Inflammatory macrophage treated with lipopolysaccharide for 4 hours (primary cell): ENCODE results near the gene CGN.
A peak's percentile ranks its signal among the peaks of the same experiment; 100 is the strongest.

Experiments
- DNase-seq: peaks from one replicate; pipeline ENCODE4 v3.0.0-alpha.2; 2020

CGN gene

GRCh38 chr1:151523326-151523725, 12.1 kb downstream of the CGN start:
- no peak for DNase-seq

DNA sequence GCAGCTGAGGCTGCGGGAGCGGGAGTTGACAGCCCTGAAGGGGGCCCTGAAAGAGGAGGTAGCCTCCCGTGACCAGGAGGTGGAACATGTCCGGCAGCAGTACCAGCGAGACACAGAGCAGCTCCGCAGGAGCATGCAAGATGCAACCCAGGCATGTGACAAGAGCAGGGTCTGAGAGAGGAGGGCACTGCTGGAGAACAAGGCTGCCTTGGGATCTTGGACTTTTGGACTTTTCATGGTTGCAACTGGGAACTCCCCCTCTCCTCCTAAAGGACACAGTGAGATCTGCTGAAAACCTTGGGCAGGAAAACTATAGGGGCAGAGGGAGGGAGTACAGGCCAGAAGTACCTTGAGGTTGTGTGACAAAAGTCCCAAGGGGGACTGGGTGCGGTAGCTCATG, 13.5 kb downstream of the CGN start:
- no peak for DNase-seq

GRCh38 chr1:151526735-151527525, 15.7 kb downstream of the CGN start:
- DNase-seq = no peak

DNA sequence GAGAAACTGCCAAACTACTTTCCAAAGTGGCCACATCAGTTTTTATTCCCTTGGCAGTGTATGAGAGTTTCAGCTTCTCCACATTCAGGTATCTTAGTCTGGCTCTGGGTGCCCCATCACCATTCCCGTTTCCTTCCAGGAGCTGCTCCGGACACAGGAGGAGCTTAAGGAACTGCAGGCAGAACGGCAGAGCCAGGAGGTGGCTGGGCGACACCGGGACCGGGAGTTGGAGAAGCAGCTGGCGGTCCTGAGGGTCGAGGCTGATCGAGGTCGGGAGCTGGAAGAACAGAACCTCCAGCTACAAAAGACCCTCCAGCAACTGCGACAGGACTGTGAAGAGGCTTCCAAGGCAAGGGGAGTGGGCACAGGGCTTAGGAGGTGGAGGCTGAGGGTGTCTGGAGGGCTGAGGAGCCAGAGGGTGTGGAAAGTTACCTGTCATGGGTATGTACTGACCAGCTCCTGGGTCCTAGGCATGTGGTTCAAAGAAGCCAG, 18.1 kb downstream of the CGN start:
- no peak for DNase-seq

- no peak for DNase-seq
Observed at GRCh38 chr1:151529781-151530180, 18.6 kb downstream of the CGN start.

DNA sequence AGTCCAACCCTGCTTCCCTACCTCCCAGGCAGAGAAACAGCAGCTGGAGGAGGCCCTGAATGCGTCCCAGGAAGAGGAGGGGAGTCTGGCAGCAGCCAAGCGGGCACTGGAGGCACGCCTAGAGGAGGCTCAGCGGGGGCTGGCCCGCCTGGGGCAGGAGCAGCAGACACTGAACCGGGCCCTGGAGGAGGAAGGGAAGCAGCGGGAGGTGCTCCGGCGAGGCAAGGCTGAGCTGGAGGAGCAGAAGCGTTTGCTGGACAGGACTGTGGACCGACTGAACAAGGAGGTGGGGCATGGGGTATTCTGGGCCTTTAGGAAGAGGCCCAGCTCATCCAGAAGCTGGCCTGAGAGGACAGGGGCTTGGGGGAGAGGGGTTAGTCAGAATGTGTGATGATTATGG, 19.3 kb downstream of the CGN start:
- DNase-seq = no peak

DNA sequence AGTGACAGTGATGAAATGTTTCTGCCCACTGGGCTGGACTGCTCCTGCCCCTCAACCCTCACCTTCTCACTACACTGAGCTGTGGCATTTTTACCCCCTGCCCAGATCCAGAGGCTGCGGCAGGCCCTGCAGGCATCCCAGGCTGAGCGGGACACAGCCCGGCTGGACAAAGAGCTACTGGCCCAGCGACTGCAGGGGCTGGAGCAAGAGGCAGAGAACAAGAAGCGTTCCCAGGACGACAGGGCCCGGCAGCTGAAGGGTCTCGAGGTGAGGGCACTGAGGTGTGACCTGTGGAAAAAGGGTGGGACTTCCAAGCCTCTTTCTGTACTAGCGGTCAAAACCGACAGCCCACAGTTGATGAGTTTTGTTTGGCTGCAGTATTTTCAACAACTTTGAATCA, 22.7 kb downstream of the CGN start:
- no peak for DNase-seq

DNA sequence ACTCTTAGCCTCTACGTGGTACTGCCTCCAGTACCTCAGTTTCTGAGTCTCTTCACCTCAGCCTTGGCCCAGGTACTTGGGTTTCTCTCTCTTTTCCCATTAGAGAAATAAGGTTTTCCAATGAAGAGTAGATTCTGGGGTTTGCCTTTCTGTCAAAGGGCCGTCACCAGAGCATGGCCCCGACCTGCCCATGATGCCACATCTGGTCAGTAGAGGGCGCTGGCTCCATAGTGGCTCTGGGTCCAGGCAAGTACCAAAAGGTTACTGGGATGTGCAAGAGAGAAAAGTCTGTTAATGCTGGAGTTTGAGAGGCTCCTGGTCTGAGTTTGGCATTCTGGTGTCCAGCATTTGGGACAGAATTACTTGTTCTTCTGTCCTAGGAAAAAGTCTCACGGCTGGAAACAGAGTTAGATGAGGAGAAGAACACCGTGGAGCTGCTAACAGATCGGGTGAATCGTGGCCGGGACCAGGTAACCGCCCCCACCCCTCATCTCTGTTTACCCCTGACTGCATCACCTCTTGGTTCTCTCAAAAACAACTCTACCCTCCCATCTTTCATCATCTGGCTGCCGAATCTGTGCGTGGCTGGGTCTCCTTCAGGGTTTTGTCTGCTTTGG, 23.6 kb downstream of the CGN start:
- DNase-seq = peak; percentile 68

DNA sequence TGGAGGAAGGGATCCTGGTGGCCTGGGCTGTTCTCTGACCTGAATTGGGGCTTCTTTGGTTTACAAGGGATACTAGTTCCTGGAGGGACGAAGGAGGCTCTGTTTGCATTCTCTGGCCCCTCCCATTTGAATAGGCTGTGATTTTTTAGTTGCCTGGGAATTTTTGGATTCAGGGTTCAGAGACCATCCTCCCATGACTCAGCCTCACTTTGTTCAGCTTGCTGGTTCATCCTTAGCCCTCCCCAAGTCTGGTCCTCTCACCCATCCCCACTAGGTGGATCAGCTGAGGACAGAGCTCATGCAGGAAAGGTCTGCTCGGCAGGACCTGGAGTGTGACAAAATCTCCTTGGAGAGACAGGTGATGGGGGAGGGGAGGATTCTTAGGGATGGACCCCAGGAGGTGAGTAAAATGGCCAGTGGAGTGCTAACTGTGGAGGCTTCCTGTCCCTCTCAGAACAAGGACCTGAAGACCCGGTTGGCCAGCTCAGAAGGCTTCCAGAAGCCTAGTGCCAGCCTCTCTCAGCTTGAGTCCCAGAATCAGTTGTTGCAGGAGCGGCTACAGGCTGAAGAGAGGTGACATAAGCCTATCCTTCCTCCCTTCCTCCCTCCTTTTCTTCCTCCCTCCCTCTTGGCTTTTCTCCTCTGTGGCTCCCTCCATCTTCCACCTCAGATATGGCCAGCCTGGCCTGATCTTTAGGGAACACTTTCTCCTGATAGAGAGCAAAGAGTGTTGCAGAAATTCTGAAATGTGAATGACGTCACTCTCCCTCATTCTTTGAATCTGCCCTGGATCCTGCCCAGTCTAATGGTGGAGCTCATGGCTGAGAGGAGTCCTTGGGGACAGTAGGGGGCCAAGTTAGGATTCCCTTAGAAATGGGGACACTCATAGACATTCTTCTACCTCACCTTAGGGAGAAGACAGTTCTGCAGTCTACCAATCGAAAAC, 24.4 kb downstream of the CGN start:
- no peak for DNase-seq

GRCh38 chr1:151536499-151536898, 25.3 kb downstream of the CGN start:
- DNase-seq = no peak

DNA sequence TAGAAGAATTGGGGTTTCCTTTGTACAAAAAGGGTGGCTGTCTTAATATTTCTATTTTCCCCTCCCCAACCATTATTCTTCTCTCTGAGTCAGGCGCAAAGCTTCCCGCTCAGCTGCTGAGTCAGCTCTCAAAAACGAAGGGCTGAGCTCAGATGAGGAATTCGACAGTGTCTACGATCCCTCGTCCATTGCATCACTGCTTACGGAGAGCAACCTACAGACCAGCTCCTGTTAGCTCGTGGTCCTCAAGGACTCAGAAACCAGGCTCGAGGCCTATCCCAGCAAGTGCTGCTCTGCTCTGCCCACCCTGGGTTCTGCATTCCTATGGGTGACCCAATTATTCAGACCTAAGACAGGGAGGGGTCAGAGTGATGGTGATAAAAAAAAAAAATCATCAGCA, 25.9 kb downstream of the CGN start:
- peak; percentile 13 for DNase-seq

DNA sequence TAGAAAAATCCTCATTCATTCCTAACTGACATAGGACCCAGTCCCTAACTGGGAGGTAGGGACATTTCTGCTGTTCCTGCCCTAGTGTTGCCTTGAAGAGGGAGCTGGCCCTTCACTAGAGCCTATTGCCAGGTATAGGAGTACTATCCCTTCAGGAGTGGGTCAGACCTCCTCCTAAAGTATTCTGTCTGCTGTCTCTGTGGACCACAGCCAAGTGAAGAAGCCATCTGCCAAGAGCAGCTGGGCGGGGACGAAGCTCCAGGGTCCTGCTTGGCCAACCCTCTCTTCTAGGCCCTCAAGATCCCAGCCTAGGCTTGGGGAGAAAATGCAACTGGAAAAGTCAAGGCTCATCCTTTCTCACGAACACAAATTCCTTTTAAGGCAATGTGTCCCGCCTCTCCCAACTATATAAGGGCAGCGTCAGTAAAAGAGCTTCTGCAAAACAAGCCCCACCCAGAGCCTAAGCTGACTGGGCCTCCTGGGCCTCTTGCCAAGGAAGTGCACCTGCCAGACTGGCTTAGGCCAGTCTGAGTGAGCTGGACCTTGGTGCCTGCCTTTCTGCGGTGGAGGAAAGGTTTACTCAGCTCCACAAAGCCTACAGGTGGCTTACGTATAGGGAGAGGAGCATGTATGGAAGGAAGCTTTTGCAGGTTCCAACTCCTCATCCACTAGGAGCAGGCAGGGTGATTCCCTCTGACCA, 28.3 kb downstream of the CGN start:
- peak; percentile 65 for DNase-seq

- peak; percentile 93 for DNase-seq
Observed at GRCh38 chr1:151540021-151540981, 29.1 kb downstream of the CGN start, which contains the start of gene TUFT1. TUFT1 (plus strand) TSS chr1:151540309; CDS start chr1:151540367, 58 bp downstream.

DNA sequence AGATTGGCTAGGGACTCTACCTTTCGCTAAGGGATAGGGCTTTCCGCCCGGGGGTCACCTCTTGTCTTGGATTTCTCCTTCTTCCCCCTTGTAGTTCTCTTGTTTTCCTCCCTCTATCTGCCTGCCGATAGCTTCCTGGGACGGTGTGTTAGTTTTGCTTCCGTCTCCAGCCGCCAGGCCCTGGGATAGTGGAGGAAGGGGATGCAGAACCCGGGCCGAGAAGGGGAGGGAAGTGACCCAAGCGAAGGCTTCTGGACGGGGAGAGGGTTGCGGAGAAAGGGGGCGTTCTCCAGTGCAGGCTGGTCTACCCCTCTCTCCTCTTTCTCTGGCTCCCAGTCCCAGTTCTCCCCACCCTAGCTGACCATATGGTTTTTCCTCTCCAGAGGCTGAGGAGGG, 29.8 kb downstream of the CGN start:
- peak; percentile 7 for DNase-seq

- DNase-seq = no peak
Observed at GRCh38 chr1:151541752-151542151, 30.6 kb downstream of the CGN start.

DNA sequence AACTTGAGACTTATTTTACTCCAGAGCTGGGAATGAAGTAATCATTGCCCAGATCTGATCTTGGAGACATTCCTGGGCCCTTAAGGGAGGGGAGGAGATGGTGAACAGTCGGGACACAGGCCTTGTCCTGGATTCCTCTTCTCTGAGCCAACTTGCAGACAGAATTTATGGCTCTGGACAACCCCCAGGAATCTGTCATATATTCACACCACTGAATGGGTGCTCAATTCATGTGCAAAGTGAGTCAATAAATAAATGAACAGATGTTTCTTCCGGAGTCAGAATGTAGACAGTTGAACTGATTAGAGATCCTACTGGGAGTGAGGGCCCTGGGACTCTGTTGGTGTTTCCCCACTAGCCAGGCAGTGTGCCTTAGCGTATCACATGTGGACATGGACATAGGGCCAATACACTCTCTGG, 31.5 kb downstream of the CGN start:
- no peak for DNase-seq

DNA sequence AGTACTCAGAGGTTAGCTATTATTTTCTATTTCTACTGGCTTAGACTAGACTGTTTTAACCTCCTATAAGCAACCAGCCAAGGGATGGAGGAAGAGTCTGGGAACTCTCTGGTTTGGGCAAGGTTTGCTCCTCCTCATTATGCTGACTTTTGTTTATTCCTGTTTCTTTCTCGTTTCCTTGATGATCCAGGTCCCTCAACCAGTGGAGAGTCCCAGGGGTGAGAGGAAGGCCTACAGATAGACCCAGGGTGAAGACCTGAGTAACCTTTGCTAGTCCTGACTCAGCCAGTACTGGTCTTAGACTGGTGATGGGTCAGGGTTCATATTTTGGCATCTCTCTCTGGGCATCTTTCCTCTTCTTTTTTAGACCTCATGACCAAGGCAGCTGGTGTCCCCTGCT, 34.4 kb downstream of the CGN start:
- DNase-seq = no peak

- no peak for DNase-seq
Observed at GRCh38 chr1:151546011-151546925, 35.1 kb downstream of the CGN start.

DNA sequence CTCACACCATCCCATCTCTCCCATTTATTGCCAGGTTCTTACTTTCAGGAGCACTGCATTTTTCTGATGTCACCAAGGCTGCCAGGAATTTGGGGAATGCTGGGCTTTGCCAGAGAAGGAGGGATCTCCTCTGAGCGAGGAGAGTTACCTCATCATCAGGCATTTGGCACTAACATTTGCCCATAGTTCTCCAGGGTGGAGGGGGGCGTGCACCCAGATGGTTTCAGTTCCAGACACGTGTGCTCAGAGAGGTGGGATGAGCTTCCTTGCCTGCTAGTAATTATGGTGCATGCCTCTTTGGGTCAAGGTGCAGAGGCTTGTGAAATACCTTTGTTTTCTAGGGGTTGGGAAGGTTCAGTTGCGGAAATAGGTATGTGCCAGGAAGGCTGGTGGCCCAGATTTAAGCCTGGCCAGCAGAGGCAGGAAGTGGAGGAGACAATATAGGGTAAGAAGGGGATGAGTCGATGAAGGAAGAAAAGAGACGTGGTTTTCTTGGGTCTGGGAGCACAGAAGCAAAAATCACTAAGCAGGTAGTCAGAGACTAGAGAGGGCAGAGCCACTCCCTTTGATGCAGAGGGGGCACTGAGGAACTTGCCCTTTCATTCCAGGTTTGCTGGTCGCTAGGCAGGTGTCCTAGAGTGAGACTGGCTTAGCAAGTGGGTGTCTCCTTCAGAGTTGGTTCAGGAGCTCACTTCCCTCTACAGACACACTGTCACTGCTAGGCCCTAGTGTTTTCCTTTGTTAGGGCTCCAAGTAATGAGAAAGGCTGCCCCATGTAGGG, 36.1 kb downstream of the CGN start:
- DNase-seq = peak; percentile 19

- no peak for DNase-seq
Observed at GRCh38 chr1:151547900-151548230, 36.7 kb downstream of the CGN start.
